NCI-H526 (cell line): Measurements from ENCODE around the gene MYO1E.
"Not testable (repeated sequence)": the region's sequence is repeated elsewhere in the genome, so short reads cannot be mapped to it uniquely, and the experiment has no call there.

Source experiments
- DNase-seq, 2 experiments: peaks; one replicate each; lab custom pipeline; 2025; lab: John Stamatoyannopoulos, UW

MYO1E gene

DNA sequence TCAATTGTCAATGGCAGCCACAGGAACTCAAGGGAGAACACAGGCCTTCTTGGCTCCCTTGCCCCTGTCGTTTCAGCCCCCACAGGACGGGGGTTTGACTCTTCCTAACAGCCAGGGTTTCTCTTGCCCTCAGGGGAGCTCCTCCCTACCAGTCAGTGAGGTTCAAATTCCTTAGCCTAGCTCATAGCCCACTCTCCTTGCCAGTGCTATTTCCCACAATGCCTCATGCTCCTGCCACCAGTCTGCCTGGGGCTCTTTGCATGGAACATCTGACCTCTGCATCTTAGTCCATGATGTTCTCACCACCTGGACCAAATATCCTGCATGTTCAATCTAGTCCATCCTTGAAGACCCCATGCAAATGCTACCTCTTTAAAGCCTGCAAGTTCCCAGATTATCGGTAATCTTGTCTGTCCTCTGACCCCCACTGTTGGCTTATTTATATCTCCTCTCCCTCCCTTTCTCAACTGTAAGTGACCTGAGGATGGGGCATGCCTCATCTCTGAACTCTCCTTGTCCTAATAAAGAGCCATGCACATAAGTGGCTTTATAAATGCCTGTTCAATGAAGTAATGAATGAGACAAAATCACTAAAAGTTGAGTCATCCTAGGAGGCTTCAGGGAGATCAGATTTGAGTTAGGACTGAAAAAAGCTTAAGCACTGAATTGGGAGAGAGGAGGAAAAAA, 78.0 kb downstream of the MYO1E start:
- DNase-seq: no peak

GRCh38 chr15:59292442-59293151, 80.1 kb downstream of the MYO1E start:
- DNase-seq: peak; percentile 72 to 80

- DNase-seq: peak in 1 of 2 experiments; percentile 72
These were observed 81.5 kb downstream of the MYO1E start for GRCh38 chr15:59291213-59291549.

- DNase-seq: peak; percentile 88 to 90
These were observed 82.1 kb downstream of the MYO1E start for GRCh38 chr15:59290295-59291212.

DNA sequence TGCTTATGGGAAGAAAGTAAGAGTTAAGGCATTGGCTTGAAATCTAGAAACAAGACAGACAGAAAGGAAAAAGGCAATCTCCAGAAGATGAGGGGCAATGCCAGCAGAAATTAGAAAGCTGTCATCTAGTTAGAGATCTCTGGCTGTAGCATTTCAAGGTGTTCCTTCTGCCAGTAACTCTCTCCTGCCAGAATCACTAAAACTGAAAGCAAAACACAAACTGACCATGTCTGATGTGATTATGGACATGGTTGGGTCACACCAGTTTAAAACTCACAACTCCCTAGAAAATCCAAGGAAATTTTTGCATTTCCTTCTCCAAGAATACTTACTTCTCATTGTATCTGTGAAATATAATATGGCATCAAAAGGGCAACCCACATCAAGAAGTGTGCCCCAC, 83.1 kb downstream of the MYO1E start:
- DNase-seq: no peak

DNA sequence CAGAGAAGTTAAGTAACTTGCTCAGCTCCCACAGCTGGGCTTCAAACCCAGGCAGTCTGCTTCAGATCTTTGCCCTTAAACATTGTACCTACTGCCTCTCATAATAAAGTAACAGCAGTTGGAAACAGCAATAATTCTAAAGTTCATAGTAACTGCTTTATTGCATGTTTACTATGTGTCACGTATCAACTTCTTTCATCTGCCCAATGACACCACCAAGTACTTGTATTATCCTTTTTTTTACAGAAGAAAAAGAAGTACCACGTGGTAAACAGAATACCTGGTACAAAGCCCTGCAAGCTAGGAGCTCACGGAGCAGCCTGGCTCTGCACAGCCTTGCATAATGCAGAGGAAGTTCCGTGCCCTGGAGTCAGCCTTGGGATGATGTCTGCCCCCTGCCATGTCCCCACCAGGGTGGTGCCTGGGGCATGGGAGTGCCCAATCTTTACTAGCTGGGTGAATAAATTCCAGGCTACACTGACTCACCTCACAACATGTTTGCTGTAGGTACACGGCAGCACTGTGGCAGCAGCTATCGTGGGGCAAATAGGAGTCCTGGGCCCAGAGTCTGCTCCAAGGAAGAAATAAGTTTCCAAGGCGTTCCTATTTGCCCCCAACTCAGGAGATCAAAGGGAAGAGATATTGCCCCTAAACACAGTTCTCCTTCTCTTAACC, 88.8 kb downstream of the MYO1E start:
- DNase-seq: peak; percentile 6 to 57

- no peak for DNase-seq
These were observed 89.9 kb downstream of the MYO1E start for GRCh38 chr15:59282515-59283337.

- no peak for DNase-seq
These were observed 91.0 kb downstream of the MYO1E start for GRCh38 chr15:59281699-59282098.

GRCh38 chr15:59280855-59281254, 91.8 kb downstream of the MYO1E start:
- no peak for DNase-seq

GRCh38 chr15:59280292-59280691, 92.4 kb downstream of the MYO1E start:
- not testable (repeated sequence) for DNase-seq

GRCh38 chr15:59279023-59279422, 93.6 kb downstream of the MYO1E start:
- no peak for DNase-seq

GRCh38 chr15:59278120-59278519, 94.6 kb downstream of the MYO1E start:
- DNase-seq: no peak

DNA sequence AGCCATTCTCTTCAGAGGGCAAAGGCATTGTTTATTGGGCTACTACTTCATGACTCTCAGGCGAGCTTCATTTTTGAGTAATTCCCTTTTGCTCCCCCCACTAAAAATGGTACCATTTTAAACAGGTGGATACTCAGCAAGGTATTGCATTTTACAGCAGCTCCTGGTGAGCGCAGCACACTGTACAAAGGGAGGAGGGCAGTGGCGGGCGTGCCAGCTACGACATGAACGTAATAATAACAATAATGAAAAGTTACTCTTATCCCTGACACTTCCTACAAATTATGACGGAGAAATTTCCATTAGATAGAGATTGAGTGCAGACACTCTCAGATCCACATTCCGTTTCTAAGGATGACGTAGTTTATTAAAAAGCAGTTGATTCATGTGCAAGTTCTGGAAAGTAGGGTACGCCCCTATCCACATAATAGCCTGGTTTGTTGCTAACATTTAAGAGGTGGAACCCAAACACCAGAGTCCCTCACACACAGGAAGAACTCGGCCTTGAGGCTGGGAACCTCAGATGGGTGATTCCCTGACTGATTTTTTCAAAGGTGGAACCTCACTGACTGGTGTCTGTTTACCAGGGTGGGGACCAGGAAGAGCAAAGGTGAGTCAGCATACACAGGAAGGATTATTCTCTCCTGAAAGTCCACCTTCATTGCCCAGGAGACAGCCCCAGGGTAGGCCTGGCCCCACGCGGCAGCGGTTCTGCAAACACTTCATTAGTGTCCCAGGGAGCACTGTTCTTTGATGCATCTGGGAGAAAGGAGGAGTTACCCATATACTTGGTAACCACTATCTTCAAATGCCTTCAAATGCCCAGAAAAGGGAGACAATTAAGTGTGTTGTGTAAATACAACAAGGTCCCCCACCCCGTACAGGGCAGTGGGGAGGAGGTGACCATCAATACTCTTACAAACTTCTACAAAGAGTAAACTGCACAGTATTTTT, 96.2 kb downstream of the MYO1E start:
- peak; percentile 5 to 17 for DNase-seq

DNA sequence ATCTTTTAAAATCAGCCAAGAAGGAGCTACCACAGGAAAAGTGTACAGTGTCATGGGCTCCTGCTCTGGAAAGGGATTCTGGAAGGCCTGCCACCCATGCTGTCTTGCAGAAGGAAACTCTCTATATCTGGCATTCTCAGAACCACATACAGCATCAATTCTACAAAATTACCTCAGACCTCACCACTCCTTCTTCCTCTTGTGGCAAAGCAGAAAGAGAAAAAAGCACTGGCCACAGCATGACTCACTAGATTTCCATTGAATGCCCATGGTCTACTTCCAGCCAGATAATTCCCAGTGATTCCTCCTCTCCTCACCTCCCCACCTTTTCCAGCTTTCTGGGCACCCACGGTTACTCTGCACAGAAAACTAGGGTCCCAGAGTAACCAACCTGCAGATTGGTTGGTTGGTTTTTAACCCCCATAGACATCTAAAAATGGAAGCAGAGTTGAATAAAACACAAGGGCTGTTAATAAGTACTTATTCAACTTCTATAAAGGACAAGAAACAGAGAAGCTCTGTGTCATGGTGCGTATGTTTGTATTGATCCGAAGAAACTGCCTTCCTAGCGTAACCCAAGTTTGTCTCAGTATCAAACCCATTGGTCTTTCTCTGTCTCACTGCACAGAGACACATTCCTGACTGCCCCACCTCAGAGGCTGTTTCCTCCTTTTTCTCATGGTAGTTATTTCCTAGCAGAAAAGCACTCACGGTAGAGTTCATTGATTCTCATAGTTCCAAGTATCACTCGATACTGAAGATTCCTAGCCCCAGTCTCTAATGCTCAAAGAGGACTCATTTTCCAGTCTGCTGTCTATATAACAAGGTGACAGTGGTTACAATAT, 98.3 kb downstream of the MYO1E start:
- no peak for DNase-seq

DNA sequence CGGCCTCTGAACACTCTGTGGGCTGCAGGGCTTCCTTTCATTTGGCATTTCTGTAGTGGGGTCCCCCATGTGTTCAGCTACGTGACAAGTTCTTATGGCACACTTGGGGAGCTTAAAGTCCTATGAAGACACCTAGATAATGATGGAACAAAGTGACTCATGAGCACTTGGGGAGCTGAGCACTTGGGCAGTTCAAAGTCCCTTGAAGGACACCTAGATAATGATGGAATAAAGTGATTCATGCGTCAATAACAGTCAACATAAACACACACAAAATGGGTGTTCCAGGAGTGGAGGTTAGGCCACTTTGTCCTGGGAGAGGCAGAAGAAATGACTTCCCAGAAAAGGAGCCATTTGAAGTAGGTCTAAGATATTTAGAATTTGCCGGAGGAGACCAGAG, 99.4 kb downstream of the MYO1E start:
- no peak for DNase-seq

DNA sequence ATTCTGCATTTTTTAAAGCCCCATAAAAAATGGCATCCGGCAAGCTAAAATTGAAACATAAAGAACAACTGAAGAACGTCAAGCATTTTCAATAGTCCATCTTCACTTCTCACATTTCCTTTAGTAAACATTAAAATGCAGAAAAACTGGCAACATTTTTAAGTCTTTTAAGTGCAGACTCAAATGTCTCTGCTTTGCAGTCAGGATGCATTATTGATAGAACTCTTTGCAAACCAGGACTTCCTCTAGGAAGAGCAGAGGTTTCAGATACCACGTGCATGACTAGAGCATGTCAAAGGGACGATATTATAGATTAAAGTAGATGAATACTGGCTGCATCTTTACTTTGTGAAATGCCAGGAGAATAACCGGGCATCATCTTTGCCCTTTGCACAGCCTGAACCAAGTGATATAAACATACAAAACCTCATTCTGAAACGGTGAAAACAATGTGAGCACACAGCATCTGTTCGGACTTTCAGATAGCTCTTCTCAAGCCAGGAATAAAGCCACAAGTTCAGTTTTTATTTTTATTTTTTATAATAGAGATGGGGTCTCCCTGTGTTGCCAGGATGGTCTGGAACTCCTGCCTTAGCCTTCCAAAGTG, 101.0 kb downstream of the MYO1E start:
- peak in 1 of 2 experiments; percentile 45 for DNase-seq

DNA sequence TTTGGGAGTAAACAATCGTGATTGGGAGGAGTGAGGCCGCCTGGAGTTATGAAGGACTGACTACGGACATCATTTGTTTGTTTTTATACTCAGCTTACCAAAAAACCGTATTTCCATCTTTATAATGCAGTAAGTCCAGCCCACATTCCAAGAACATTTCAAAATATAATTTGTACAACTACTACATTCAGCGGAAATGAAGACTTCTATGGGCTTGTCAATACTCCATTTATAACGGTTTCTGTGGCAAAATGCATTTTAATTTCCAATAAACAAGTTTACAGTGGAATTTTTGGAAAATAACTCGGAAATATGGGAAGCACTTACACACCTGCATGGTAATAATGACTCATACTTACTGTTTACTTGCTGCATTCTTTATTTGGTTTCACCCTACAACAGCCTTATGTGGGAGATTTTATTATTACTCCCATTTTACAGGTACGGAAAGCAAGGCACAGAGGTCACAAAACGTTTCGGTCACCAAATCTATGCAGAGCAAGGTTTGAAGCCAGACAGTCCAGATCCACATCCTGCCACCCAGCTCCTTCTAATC, 103.7 kb downstream of the MYO1E start:
- no peak for DNase-seq

DNA sequence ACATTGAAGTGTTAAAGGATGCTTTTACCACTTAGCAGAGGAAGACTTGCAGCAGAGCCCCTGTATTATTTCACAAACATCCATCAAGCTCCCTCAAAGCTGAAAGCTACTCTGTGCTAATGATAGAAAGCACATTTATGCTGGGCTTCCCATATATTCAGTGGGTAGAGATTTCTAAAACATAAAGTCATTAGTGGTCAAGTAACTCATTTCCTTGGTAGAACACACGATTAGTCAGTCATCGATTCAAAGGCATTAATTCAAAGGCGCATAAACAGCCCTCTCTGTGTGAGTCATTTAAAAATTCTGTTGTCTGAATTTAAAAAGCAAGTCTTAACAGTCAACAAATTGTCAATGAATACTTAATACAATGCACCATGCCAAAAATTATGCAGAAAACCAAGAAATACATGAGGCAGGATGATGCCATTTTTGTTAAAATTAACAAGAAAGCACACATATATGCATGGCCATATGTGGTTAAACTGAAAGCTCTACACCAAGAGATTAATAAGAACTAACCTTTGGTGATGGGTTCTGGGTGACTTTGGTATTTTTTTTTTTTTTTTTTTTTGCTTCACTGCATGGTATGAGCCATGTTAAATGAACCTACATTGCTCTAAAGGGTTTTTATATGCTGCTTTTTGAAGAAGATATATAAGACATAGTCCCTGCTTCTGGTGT, 104.4 kb downstream of the MYO1E start:
- no peak for DNase-seq
